B cell (primary cell): ENCODE data around the gene ALS2CL. TPM values are rescaled to one million over a fixed set of nuclear protein-coding genes. Genes with fewer than 3 reads are reported as not detected.

Source experiments
- ATAC-seq: fragments of 200-7000 bp; cut with Tn5 transposase; one replicate; pipeline ENCODE4 v1.10.0; 2021; ENCODE audit warnings: low read depth, mild to moderate bottlenecking, moderate number of reproducible peaks, moderate library complexity
- CTCF ChIA-PET: fragments of 350-600 bp; sonication (Branson Sonifier 250); formaldehyde crosslinking; loops from one replicate; lab custom pipeline; 2021; ENCODE audit warnings: antibody characterized with exemption, inconsistent platforms; lab: Charles Lee
- POLR2A ChIA-PET: fragments of 350-600 bp; sonication (Branson Sonifier 250); formaldehyde crosslinking; loops from one replicate; lab custom pipeline; 2021; ENCODE audit warnings: antibody characterized with exemption; lab: Charles Lee
- DNase-seq: peaks from one replicate; pipeline ENCODE4 v3.0.0; 2013
- H2AFZ ChIP-seq: 2 replicates; pipeline ENCODE4 v1.6.1; 2012; ENCODE audit warnings: mild to moderate bottlenecking, low read depth, low read length; ENCODE audit not compliant: insufficient read depth, poor library complexity, severe bottlenecking
- H3K27ac ChIP-seq, 2 donors: 1 replicate in 1 of 2; 2 replicates in 1 of 2; pipeline ENCODE4 v1.5.1; 2012 to 2013; ENCODE audit warnings: low read length in 2 of 2, mild to moderate bottlenecking in 2 of 2, moderate library complexity in 1 of 2
- H3K27me3 ChIP-seq, 4 experiments: fragments of 200-600 bp in 1 of 4; sonication (generic) in 1 of 4; replicated peaks in 1 of 4; 1 replicate in 2 of 4; 2 replicates in 2 of 4; pipeline versions ENCODE4 v1.6.1 to v1.7.0; 2013 to 2016; ENCODE audit warnings: low read length in 3 of 4, mild to moderate bottlenecking in 2 of 4, mixed read lengths in 1 of 4, moderate library complexity in 1 of 4; ENCODE audit not compliant: insufficient read depth in 4 of 4, control insufficient read depth in 3 of 4; ENCODE audit errors: control extremely low read depth in 1 of 4
- H3K36me3 ChIP-seq, 2 experiments: replicated peaks in 1 of 2; 1 replicate in 1 of 2; 2 replicates in 1 of 2; pipeline versions ENCODE4 v1.6.1 to v1.7.1; 2013; ENCODE audit warnings: low read length in 1 of 2; ENCODE audit not compliant: insufficient read depth in 2 of 2, control insufficient read depth in 1 of 2; ENCODE audit errors: control extremely low read depth in 1 of 2, extremely low read depth in 1 of 2
- H3K4me1 ChIP-seq, 2 donors: fragments of 200-600 bp in 1 of 2; sonication (generic) in 1 of 2; 1 replicate in 1 of 2; 2 replicates in 1 of 2; pipeline versions ENCODE4 v1.5.1 to v1.6.1; 2013 to 2017; ENCODE audit warnings: low read length in 2 of 2; ENCODE audit not compliant: control insufficient read depth in 2 of 2, insufficient read depth in 2 of 2
- H3K4me2 ChIP-seq: replicated peaks from 2 replicates; pipeline ENCODE3; 2012; ENCODE audit warnings: mild to moderate bottlenecking, low read depth, low read length; ENCODE audit not compliant: poor library complexity, severe bottlenecking
- H3K4me3 ChIP-seq, 5 experiments: fragments of 200-600 bp in 1 of 5; sonication (generic) in 1 of 5; 1 replicate in 3 of 5; 2 replicates in 2 of 5; pipeline versions ENCODE4 v1.5.1 to v1.7.0; 2011 to 2016; ENCODE audit warnings: low read length in 4 of 5, mild to moderate bottlenecking in 4 of 5, low read depth in 2 of 5, control low read depth in 1 of 5, moderate library complexity in 1 of 5; ENCODE audit not compliant: insufficient read depth in 1 of 5; ENCODE audit errors: control extremely low read depth in 1 of 5, extremely low read depth in 1 of 5
- H3K79me2 ChIP-seq: fragments of 200-600 bp; sonication (generic); one replicate; pipeline ENCODE4 v1.6.0; 2016; ENCODE audit warnings: low read length; ENCODE audit not compliant: control insufficient read depth, insufficient read depth
- H3K9ac ChIP-seq: fragments of 200-600 bp; sonication (generic); 2 replicates; pipeline ENCODE4 v1.6.1; 2017; ENCODE audit warnings: mild to moderate bottlenecking, low read length, moderate library complexity
- H3K9me3 ChIP-seq, 3 donors: one replicate each; pipeline versions ENCODE4 v1.6.1 to v1.7.1; 2013; ENCODE audit warnings: low read length in 2 of 3; ENCODE audit not compliant: control insufficient read depth in 2 of 3, insufficient read depth in 1 of 3; ENCODE audit errors: control extremely low read depth in 1 of 3
- H4K20me1 ChIP-seq: 2 replicates; pipeline ENCODE4 v1.6.0; 2012; ENCODE audit warnings: mild to moderate bottlenecking, low read length; ENCODE audit not compliant: insufficient read depth, control insufficient read depth, poor library complexity, severe bottlenecking
- H3K27ac Mint-ChIP-seq: one replicate; pipeline ENCODE4 v1.8.0; 2021; ENCODE audit warnings: mixed read lengths
- H3K27me3 Mint-ChIP-seq: one replicate; pipeline ENCODE4 v1.8.0; 2021; ENCODE audit warnings: mixed read lengths
- H3K4me1 Mint-ChIP-seq: one replicate; pipeline ENCODE4 v1.8.0; 2021; ENCODE audit warnings: mixed read lengths
- H3K4me3 Mint-ChIP-seq: one replicate; pipeline ENCODE4 v1.8.0; 2021; ENCODE audit warnings: mixed read lengths
- H3K9me3 Mint-ChIP-seq: one replicate; pipeline ENCODE4 v1.8.0; 2022; ENCODE audit warnings: mixed read lengths; ENCODE audit not compliant: insufficient read depth
- EZH2 ChIP-seq: IDR thresholded peaks from 2 replicates; pipeline ENCODE4 v1.6.1; 2012; ENCODE audit warnings: borderline replicate concordance, low read depth, mild to moderate bottlenecking, moderate library complexity, low read length; ENCODE audit not compliant: insufficient read depth, poor library complexity, severe bottlenecking
- WGBS: methylation state at CpG from one replicate; pipeline ENCODE4 v1.1.5; 2013; ENCODE audit warnings: missing lambda C conversion rate; ENCODE audit not compliant: insufficient coverage; 5-methylcytosine and 5-hydroxymethylcytosine counted together
- intact Hi-C: fragments of 100-400 bp; cut with micrococcal nuclease; formaldehyde crosslinking; loops from one replicate; pipeline ENCODE4 v1.10.0; 2022
- polyA plus RNA-seq: library from polyadenylated mRNA; depleted of rRNA; stranded (reverse); fragments of >200 nt; gene quantifications from 2 replicates; pipeline ENCODE4 v1.2.3, GENCODE V29; 2012
- total RNA-seq, 2 donors: library from RNA; stranded (reverse); fragments of 120-200 nt in 1 of 2; gene quantifications; 1 replicate in 1 of 2; 2 replicates in 1 of 2; pipeline versions ENCODE4 v1.2.3 to v1.2.4, GENCODE V29; 2013 to 2022
- TF ChIP-seq, protein P1 (sequence below): fragments of 200-600 bp; IDR thresholded peaks from one replicate; pipeline ENCODE4 v1.8.0; 2022; ENCODE audit warnings: antibody characterized with exemption, mild to moderate bottlenecking

Gene ALS2CL
- total and polyA plus RNA-seq, 2 donors (not counting 1 experiment from before 2014, with no cell fraction given): 0.22 to 0.30 TPM

DNA sequence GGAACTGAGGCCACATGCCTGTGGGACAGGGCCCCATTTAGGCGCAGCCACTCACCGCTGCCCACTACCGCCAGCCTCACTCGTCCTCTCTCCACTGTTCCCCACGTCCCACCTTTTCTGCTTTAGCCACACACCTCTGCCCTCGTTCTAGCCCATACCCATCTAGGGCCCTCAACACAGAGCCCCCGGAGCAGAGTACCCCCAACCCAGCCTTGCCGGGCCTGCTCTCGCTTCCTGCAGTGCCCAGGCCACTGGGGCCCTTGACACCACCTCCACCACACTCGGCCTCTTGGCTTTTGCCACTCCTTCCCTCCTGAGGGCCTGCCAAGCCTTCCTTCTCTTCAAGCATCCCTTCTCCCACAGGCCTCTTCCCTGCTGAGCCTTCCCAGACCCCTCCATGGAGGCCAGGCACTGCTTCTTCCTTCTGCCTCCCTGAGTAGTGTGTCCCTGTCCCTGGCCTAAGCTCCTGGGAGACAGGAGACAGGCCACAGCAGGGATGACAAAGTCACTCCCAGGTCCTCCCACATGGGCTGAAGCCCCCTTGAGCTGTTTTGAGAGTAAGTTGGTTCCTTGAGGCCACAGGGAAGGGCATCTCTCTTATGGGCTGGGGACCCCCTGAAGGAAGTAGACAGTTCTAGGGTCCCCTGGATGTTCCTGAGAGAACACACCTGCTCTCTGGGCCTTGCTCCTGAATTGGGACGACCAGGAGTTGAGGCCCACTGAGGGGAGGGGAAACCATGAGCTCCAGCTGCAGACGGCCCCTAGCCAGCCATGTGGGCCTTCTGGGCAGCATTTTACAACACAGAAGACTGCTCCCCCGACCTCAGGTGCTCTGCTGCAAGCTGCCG lies 19.8 kb upstream of the ALS2CL start:
- H2AFZ ChIP-seq: no peak overlapping the region
- H3K9me3 ChIP-seq: no peaks in the 10 kb centered on the region
- DNase-seq (no peak), ATAC-seq (no peak)
- no peaks in the 10 kb centered on the region for H3K36me3 ChIP-seq
- ChIA-PET POLR2A (no interaction called here), CTCF (interaction anchor here (1.1 to 1.3 kb wide), 2 partner anchors 8 to 182 kb away, joined by 3 read pairs; no protein-coding TSS in a partner anchor)
- H4K20me1 ChIP-seq: no peaks in the 10 kb centered on the region
- H3K4me2 ChIP-seq: no peak overlapping the region
- intact Hi-C loops: no loop called here
- H3K27me3 Mint-ChIP-seq: peaks cover 7% of the 10 kb centered on the region
- H3K9me3 Mint-ChIP-seq: no peaks in the 10 kb centered on the region
- no peaks in the 10 kb centered on the region for H3K4me1 ChIP-seq
- H3K4me3 ChIP-seq: no peak overlapping the region
- H3K27me3 ChIP-seq: peaks cover 0 to 3% (median 0%) of the 10 kb centered on the region in 4 experiments
- no peak overlapping the region for H3K27ac Mint-ChIP-seq
- WGBS: 89% methylated on average over 13 of the region's 14 CpGs
- no peak overlapping the region for H3K27ac ChIP-seq
- no peaks in the 10 kb centered on the region for H3K4me1 Mint-ChIP-seq
- no peak overlapping the region for H3K9ac ChIP-seq
- no peaks in the 10 kb centered on the region for H3K79me2 ChIP-seq
- no peak for TF ChIP-seq EZH2
- TF ChIP-seq, protein P1, sequence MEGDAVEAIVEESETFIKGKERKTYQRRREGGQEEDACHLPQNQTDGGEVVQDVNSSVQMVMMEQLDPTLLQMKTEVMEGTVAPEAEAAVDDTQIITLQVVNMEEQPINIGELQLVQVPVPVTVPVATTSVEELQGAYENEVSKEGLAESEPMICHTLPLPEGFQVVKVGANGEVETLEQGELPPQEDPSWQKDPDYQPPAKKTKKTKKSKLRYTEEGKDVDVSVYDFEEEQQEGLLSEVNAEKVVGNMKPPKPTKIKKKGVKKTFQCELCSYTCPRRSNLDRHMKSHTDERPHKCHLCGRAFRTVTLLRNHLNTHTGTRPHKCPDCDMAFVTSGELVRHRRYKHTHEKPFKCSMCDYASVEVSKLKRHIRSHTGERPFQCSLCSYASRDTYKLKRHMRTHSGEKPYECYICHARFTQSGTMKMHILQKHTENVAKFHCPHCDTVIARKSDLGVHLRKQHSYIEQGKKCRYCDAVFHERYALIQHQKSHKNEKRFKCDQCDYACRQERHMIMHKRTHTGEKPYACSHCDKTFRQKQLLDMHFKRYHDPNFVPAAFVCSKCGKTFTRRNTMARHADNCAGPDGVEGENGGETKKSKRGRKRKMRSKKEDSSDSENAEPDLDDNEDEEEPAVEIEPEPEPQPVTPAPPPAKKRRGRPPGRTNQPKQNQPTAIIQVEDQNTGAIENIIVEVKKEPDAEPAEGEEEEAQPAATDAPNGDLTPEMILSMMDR: no peak
- H3K4me3 Mint-ChIP-seq: no peak overlapping the region
